Glutamatergic neuron (in vitro differentiated cells): Measurements from ENCODE around the gene LTBP4. TPM values are rescaled to one million over a fixed set of nuclear protein-coding genes. Genes with fewer than 3 reads are reported as not detected.

Source experiments
- DNase-seq: peaks from one replicate; pipeline ENCODE4 v3.0.0; 2022
- H3K27ac Mint-ChIP-seq: one replicate; pipeline ENCODE4 v1.8.0; 2020; ENCODE audit warnings: mild to moderate bottlenecking, mixed read lengths, inconsistent platforms; ENCODE audit not compliant: unreplicated experiment
- H3K27me3 Mint-ChIP-seq: one replicate; pipeline ENCODE4 v1.8.0; 2020; ENCODE audit warnings: mild to moderate bottlenecking, moderate library complexity, mixed read lengths, inconsistent platforms; ENCODE audit not compliant: unreplicated experiment
- H3K36me3 Mint-ChIP-seq: one replicate; pipeline ENCODE4 v1.8.0; 2020; ENCODE audit warnings: mild to moderate bottlenecking, mixed read lengths, inconsistent platforms; ENCODE audit not compliant: unreplicated experiment
- H3K4me1 Mint-ChIP-seq: one replicate; pipeline ENCODE4 v1.8.0; 2020; ENCODE audit warnings: mild to moderate bottlenecking, low read depth, mixed read lengths, inconsistent platforms; ENCODE audit not compliant: unreplicated experiment
- H3K4me3 Mint-ChIP-seq: one replicate; pipeline ENCODE4 v1.8.0; 2020; ENCODE audit warnings: mild to moderate bottlenecking, mixed read lengths, inconsistent platforms; ENCODE audit not compliant: unreplicated experiment
- H3K9me3 Mint-ChIP-seq: one replicate; pipeline ENCODE4 v1.8.0; 2020; ENCODE audit warnings: mild to moderate bottlenecking, moderate library complexity, mixed read lengths, inconsistent platforms; ENCODE audit not compliant: unreplicated experiment
- total RNA-seq: library from RNA; stranded (reverse); fragmentation: NEBNext Ultra II Directional; extraction: Animal tissue kit (Norgen Biotek cat#: 25700); gene quantifications from one replicate; pipeline ENCODE4 v1.2.1, GENCODE V29; 2021; ENCODE audit not compliant: unreplicated experiment
- TF ChIP-seq, protein P1 (sequence below): fragments of 200-600 bp; sonication (generic); IDR thresholded peaks from one replicate; pipeline ENCODE4 v1.5.0; 2021; ENCODE audit not compliant: partially characterized antibody, unreplicated experiment

Gene LTBP4
- total RNA-seq, 1 donor from 2014 or later, result 169 TPM

DNA sequence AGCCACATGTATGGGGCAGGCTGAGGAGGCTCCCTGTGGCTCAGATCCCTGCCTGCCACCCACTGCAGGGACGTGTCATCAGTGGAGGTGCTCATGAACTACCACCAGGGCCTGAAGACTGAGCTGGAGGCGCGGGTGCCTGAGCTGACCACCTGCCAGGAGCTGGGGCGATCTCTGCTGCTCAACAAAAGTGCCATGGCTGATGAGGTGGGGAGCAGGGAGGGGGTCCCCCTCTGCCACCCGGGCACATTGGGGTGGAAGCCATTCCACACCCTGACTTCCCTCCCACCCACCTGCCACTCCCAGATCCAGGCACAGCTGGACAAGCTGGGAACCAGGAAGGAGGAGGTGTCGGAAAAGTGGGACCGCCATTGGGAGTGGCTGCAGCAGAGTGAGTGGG lies 35.8 kb upstream of the LTBP4 start:
- no peak overlapping the region for H3K27ac Mint-ChIP-seq
- peaks cover 23% of the 10 kb centered on the region for H3K27me3 Mint-ChIP-seq
- DNase-seq, result no peak
- peaks cover 14% of the 10 kb centered on the region for H3K9me3 Mint-ChIP-seq
- TF ChIP-seq, protein P1, sequence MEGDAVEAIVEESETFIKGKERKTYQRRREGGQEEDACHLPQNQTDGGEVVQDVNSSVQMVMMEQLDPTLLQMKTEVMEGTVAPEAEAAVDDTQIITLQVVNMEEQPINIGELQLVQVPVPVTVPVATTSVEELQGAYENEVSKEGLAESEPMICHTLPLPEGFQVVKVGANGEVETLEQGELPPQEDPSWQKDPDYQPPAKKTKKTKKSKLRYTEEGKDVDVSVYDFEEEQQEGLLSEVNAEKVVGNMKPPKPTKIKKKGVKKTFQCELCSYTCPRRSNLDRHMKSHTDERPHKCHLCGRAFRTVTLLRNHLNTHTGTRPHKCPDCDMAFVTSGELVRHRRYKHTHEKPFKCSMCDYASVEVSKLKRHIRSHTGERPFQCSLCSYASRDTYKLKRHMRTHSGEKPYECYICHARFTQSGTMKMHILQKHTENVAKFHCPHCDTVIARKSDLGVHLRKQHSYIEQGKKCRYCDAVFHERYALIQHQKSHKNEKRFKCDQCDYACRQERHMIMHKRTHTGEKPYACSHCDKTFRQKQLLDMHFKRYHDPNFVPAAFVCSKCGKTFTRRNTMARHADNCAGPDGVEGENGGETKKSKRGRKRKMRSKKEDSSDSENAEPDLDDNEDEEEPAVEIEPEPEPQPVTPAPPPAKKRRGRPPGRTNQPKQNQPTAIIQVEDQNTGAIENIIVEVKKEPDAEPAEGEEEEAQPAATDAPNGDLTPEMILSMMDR, result no peak
- no peaks in the 10 kb centered on the region for H3K36me3 Mint-ChIP-seq
- H3K4me1 Mint-ChIP-seq, result peaks cover 15% of the 10 kb centered on the region
- no peak overlapping the region for H3K4me3 Mint-ChIP-seq

DNA sequence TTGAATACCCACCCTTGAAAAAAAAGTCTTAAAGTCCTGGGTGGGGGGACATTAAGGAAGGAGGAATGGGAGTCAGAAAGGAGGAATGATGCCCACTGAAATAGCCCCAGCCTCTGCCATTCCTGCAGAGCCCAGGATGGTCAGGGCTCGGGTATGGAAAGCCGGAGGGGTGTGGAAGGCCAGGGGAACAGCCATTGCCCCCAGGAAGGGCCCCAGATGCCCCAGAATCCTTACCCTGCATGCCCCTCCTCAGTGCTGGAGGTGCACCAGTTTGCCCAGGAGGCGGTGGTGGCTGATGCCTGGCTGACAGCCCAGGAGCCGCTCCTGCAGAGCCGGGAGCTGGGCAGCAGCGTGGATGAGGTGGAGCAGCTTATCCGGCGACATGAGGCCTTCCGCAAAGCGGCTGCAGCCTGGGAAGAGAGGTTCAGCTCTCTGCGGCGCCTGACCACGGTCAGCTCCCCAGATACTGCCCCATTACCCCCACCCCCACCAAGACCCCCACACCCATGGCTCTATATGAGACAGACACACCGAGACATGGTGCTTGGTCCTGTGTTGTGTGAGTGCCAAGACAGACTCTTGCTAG lies 35.2 kb upstream of the LTBP4 start:
- no peaks in the 10 kb centered on the region for H3K36me3 Mint-ChIP-seq
- H3K9me3 Mint-ChIP-seq, result peaks cover 14% of the 10 kb centered on the region
- TF ChIP-seq, protein P1, result no peak
- no peak for DNase-seq
- no peak overlapping the region for H3K27ac Mint-ChIP-seq
- H3K4me3 Mint-ChIP-seq, result no peak overlapping the region
- peaks cover 18% of the 10 kb centered on the region for H3K4me1 Mint-ChIP-seq
- H3K27me3 Mint-ChIP-seq, result peaks cover 26% of the 10 kb centered on the region

DNA sequence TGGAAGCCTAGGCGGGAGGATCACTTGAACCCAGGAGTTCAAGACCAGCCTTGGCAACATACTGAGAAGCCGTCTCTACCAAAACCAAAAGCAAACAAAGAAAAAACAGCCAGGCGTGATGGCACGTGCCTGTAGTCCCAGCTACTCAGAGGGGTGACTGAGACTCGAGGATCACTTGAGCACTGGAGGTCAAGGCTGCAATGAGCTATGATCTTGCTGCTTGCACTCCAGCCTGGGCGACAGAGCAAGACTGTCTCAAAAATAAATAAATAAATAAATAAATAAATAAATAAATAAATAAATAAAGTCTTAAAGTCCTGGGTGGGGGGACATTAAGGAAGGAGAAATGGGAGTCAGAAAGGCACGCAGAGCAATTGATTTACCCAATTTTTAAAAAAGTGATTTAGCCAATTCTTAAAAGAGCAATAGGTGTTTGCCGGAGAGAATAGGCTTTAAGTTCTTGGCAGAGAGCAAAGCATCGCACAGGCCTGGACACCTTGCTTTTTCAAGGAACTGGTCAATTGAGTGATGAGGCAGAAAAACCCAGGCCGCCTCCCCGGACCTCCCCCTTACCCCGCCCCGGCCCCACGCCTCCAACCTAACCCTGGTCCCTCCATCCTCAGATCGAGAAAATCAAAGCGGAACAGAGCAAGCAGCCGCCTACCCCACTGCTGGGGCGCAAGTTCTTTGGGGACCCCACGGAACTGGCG lies 34.0 kb upstream of the LTBP4 start:
- peaks cover 5% of the 10 kb centered on the region for H3K36me3 Mint-ChIP-seq
- DNase-seq, result peak; percentile 47
- peak overlapping the region; percentile 75 for H3K4me3 Mint-ChIP-seq
- H3K4me1 Mint-ChIP-seq, result peaks cover 20% of the 10 kb centered on the region
- peak overlapping the region; percentile 66 for H3K27ac Mint-ChIP-seq
- H3K27me3 Mint-ChIP-seq, result peaks cover 27% of the 10 kb centered on the region
- H3K9me3 Mint-ChIP-seq, result peaks cover 12% of the 10 kb centered on the region
- TF ChIP-seq, protein P1, result no peak

DNA sequence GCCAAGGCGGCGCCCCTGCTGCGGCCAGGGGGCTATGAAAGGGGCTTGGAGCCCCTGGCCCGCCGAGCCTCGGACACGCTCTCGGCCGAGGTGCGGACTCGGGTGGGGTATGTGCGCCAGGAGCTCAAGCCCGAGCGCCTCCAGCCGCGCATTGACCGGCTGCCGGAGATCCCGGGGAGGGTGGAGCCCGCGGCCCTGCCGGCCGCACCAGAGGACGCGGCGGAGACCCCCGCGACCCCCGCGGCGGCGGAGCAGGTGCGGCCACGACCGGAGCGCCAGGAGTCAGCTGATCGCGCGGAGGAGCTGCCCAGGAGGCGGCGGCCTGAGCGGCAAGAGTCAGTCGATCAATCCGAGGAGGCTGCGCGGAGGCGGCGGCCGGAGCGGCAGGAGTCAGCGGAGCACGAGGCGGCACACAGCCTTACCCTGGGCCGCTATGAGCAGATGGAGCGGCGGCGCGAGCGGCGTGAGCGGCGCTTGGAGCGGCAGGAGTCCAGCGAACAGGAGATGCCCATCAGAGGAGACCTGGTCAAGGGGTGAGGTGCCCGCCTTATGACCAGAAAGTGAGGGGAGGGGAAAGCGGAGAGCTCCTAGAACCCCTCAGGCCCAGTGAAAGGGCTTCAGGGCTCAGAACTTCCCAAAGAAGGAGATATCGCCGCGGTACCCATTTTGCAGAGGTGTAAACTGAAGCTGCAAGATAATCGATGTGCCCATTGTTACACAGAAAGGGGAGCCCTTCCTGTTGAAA lies 33.2 kb upstream of the LTBP4 start:
- peaks cover 20% of the 10 kb centered on the region for H3K4me1 Mint-ChIP-seq
- TF ChIP-seq, protein P1, result no peak
- H3K9me3 Mint-ChIP-seq, result peaks cover 12% of the 10 kb centered on the region
- H3K27me3 Mint-ChIP-seq, result peaks cover 30% of the 10 kb centered on the region
- peak overlapping the region; percentile 84 for H3K4me3 Mint-ChIP-seq
- H3K27ac Mint-ChIP-seq, result peak overlapping the region; percentile 55
- peaks cover 5% of the 10 kb centered on the region for H3K36me3 Mint-ChIP-seq
- DNase-seq, result peak; percentile 67
